IPS-NIHi7 (cell line): ENCODE measurements around the gene SIL1.
"Not testable (repeated sequence)": the region's sequence is repeated elsewhere in the genome, so short reads cannot be mapped to it uniquely, and the experiment has no call there.

Experiments
- DNase-seq: peaks from one replicate; pipeline ENCODE4 v3.0.0; 2012; ENCODE audit warnings: mixed read lengths; ENCODE audit errors: extremely low spot score

SIL1 gene

GRCh38 chr5:139037732-139038131 lies 160.4 kb downstream of the SIL1 start:
- no peak for DNase-seq

GRCh38 chr5:139036332-139036731 lies 161.8 kb downstream of the SIL1 start:
- DNase-seq: not testable (repeated sequence)

GRCh38 chr5:139027150-139027549 lies 171.0 kb downstream of the SIL1 start:
- no peak for DNase-seq

- DNase-seq: no peak
Measured at GRCh38 chr5:139025651-139026050, 172.5 kb downstream of the SIL1 start.

- DNase-seq: no peak
Measured at GRCh38 chr5:139023286-139023685, 174.9 kb downstream of the SIL1 start.

- DNase-seq: no peak
Measured at GRCh38 chr5:139022528-139022927, 175.6 kb downstream of the SIL1 start.

GRCh38 chr5:139021346-139021745 lies 176.8 kb downstream of the SIL1 start:
- DNase-seq: no peak

- peak; percentile 25 for DNase-seq
Measured at GRCh38 chr5:139019880-139020279, 178.3 kb downstream of the SIL1 start.

- no peak for DNase-seq
Measured at GRCh38 chr5:139019211-139019610, 179.0 kb downstream of the SIL1 start.

- DNase-seq: no peak
Measured at GRCh38 chr5:139017624-139018023, 180.5 kb downstream of the SIL1 start.

GRCh38 chr5:139016186-139016585 lies 182.0 kb downstream of the SIL1 start:
- DNase-seq: no peak

- DNase-seq: no peak
Measured at GRCh38 chr5:139014726-139015125, 183.4 kb downstream of the SIL1 start.

GRCh38 chr5:139012176-139012575 lies 186.0 kb downstream of the SIL1 start:
- DNase-seq: no peak

GRCh38 chr5:139011156-139011555 lies 187.0 kb downstream of the SIL1 start:
- not testable (repeated sequence) for DNase-seq

GRCh38 chr5:139004374-139005307 lies 193.5 kb downstream of the SIL1 start:
- no peak for DNase-seq

GRCh38 chr5:138999674-139000073 lies 198.5 kb downstream of the SIL1 start:
- DNase-seq: no peak

- no peak for DNase-seq
Measured at GRCh38 chr5:138998521-138998920, 199.6 kb downstream of the SIL1 start.

- DNase-seq: no peak
Measured at GRCh38 chr5:138996120-138996519, 202.0 kb downstream of the SIL1 start.

GRCh38 chr5:138990986-138991590 lies 207.1 kb downstream of the SIL1 start:
- DNase-seq: no peak

GRCh38 chr5:138989720-138990119 lies 208.4 kb downstream of the SIL1 start:
- no peak for DNase-seq

- DNase-seq: no peak
Measured at GRCh38 chr5:138986186-138986800, 211.9 kb downstream of the SIL1 start.

GRCh38 chr5:138985683-138986082 lies 212.5 kb downstream of the SIL1 start:
- no peak for DNase-seq

- no peak for DNase-seq
Measured at GRCh38 chr5:138985256-138985655, 212.9 kb downstream of the SIL1 start.
